HepG2 (cell line): Measurements from ENCODE around the gene GJC2. TPM values are rescaled to one million over a fixed set of nuclear protein-coding genes. Genes with fewer than 3 reads are reported as not detected.
A peak's percentile ranks its signal among the peaks of the same experiment; 100 is the strongest.

Source experiments
- CEBPG ChIP-seq: IDR thresholded peaks from 2 replicates; pipeline ENCODE4 v1.6.1; 2016
- ERF ChIP-seq: IDR thresholded peaks from 2 replicates; pipeline ENCODE4 v1.6.1; 2018; ENCODE audit warnings: missing biosample characterization, missing genetic modification reagents
- KAT2B ChIP-seq: fragments of 150-350 bp; IDR thresholded peaks from 2 replicates; pipeline ENCODE4 v1.6.1; 2014; ENCODE audit warnings: low read depth, low read length, borderline replicate concordance
- KDM5B ChIP-seq: sonication (generic); formaldehyde crosslinking; IDR thresholded peaks from 2 replicates; pipeline ENCODE4 v1.4.0; 2020; ENCODE audit warnings: missing genetic modification reagents, mild to moderate bottlenecking, borderline replicate concordance
- LCORL ChIP-seq, 2 experiments: fragments of 450-650 bp in 1 of 2; sonication (generic) in 1 of 2; formaldehyde crosslinking in 1 of 2; IDR thresholded peaks; 2 replicates each; pipeline versions ENCODE4 v1.5.0 to v1.6.1; 2017 to 2020; ENCODE audit warnings: antibody characterized with exemption in 1 of 2, missing genetic modification reagents in 1 of 2
- MAFG ChIP-seq: sonication (generic); formaldehyde crosslinking; IDR thresholded peaks from 2 replicates; pipeline ENCODE4 v1.5.1; 2020; ENCODE audit warnings: mild to moderate bottlenecking, missing genetic modification reagents
- MEIS2 ChIP-seq: sonication (generic); formaldehyde crosslinking; IDR thresholded peaks from 2 replicates; pipeline ENCODE4 v1.9.0; 2021; ENCODE audit warnings: mild to moderate bottlenecking, missing genetic modification reagents
- NFE2L1 ChIP-seq: sonication (generic); formaldehyde crosslinking; IDR thresholded peaks from 2 replicates; pipeline ENCODE4 v1.4.0; 2020; ENCODE audit warnings: missing genetic modification reagents, mild to moderate bottlenecking, borderline replicate concordance
- NR2F1 ChIP-seq, 2 experiments: fragments of 450-650 bp in 1 of 2; formaldehyde crosslinking in 1 of 2; IDR thresholded peaks; 2 replicates each; pipeline versions ENCODE4 v1.5.0 to v1.6.1; 2016 to 2020; ENCODE audit warnings: mild to moderate bottlenecking in 1 of 2, missing compliant biosample characterization in 1 of 2, missing genetic modification reagents in 1 of 2, moderate library complexity in 1 of 2
- RBFOX2 ChIP-seq: fragments of 200-400 bp; formaldehyde crosslinking; IDR thresholded peaks from 2 replicates; pipeline ENCODE4 v1.6.1; 2017; ENCODE audit warnings: low read depth, mild to moderate bottlenecking, low read length
- SSRP1 ChIP-seq: IDR thresholded peaks from 2 replicates; pipeline ENCODE4 v1.6.1; 2016; ENCODE audit warnings: control low read depth
- THAP11 ChIP-seq: IDR thresholded peaks from 2 replicates; pipeline ENCODE4 v1.6.1; 2016; ENCODE audit warnings: missing biosample characterization, missing genetic modification reagents
- ZNF33B ChIP-seq: sonication (generic); formaldehyde crosslinking; IDR thresholded peaks from 2 replicates; pipeline ENCODE4 v1.5.1; 2020; ENCODE audit warnings: mild to moderate bottlenecking, missing genetic modification reagents
- ZNF430 ChIP-seq: sonication (generic); formaldehyde crosslinking; IDR thresholded peaks from 2 replicates; pipeline ENCODE4 v1.9.0; 2021; ENCODE audit warnings: mild to moderate bottlenecking, missing genetic modification reagents
- ZNF441 ChIP-seq: sonication (generic); formaldehyde crosslinking; IDR thresholded peaks from 2 replicates; pipeline ENCODE4 v1.7.0; 2021; ENCODE audit warnings: missing genetic modification reagents, borderline replicate concordance
- ZNF468 ChIP-seq: sonication (generic); formaldehyde crosslinking; IDR thresholded peaks from 2 replicates; pipeline ENCODE4 v1.8.0; 2022; ENCODE audit warnings: mild to moderate bottlenecking, moderate library complexity, missing genetic modification reagents
- ZSCAN29 ChIP-seq: sonication (generic); formaldehyde crosslinking; conservative IDR thresholded peaks from 2 replicates; pipeline ENCODE4 v1.4.0; 2020; ENCODE audit warnings: mild to moderate bottlenecking, missing genetic modification reagents
- polyA plus RNA-seq, 8 experiments: library from polyadenylated mRNA; depleted of rRNA in 3 of 8; stranded (reverse) in 7 of 8; unstranded in 1 of 8; fragments of >200 nt; fragmentation: Illumina TruSeq in 4 of 8; extraction: Trizol in 4 of 8; gene quantifications; 2 replicates each; pipeline versions ENCODE4 v1.2.1 to v1.2.3, GENCODE V29; 2011 to 2016; ENCODE audit warnings: low read depth in 4 of 8, missing spikeins in 1 of 8, mixed read lengths in 1 of 8; ENCODE audit not compliant: insufficient read depth in 1 of 8
- total RNA-seq, 5 experiments: library from RNA; depleted of rRNA; stranded (reverse); fragments of >200 nt; fragmentation: Illumina TruSeq; extraction: Trizol; gene quantifications; 2 replicates each; pipeline ENCODE4 v1.2.3, GENCODE V29; 2016; ENCODE audit warnings: low read depth in 1 of 5
- TF ChIP-seq, protein P1 (sequence below): sonication (generic); formaldehyde crosslinking; IDR thresholded peaks from 2 replicates; pipeline ENCODE4 v1.5.1; 2020; ENCODE audit warnings: missing genetic modification reagents, mild to moderate bottlenecking, borderline replicate concordance
- TF ChIP-seq, protein P2 (sequence below): sonication (generic); formaldehyde crosslinking; IDR thresholded peaks from 2 replicates; pipeline ENCODE4 v1.5.1; 2020; ENCODE audit warnings: mild to moderate bottlenecking, missing genetic modification reagents, borderline replicate concordance
- TF ChIP-seq, protein P3 (sequence below): sonication (generic); formaldehyde crosslinking; IDR thresholded peaks from 2 replicates; pipeline ENCODE4 v1.9.0; 2022; ENCODE audit warnings: missing genetic modification reagents, mild to moderate bottlenecking, borderline replicate concordance

GJC2 gene
- total and polyA plus RNA-seq, 2 of the 13 experiments (the other 11 are each of a cell fraction or from before 2014, with no cell fraction given), result 1.6 to 3.8 TPM

GRCh38 chr1:228102791-228103620 is 46.7 kb upstream of the GJC2 start, which contains the start of gene C1orf35 (continued):
- TF ChIP-seq ZNF33B (peak; percentile 56; the same call in 1 of the 2 replicates), ZNF468 (CRISPR knock-in tag) (peak; percentile 25; the same call in 1 of the 2 replicates), ZNF441 (CRISPR knock-in tag) (0 out of 2 replicates have a peak, but pooled peaks have one; percentile 6), NR2F1 (CRISPR knock-in tag; IDR thresholded peaks at IDR 0.05) (no peak), KDM5B (CRISPR knock-in tag) (peak; percentile 54; the same call in 1 of the 2 replicates), SSRP1 (CRISPR knock-in tag) (no peak; the same call in 1 of the 2 replicates), ZNF430 (CRISPR knock-in tag) (peak; percentile 67; the same call in 1 of the 2 replicates), THAP11 (CRISPR knock-in tag) (peak; percentile 94), LCORL (IDR thresholded peaks at IDR 0.05) (no peak), LCORL (CRISPR knock-in tag; IDR thresholded peaks at IDR 0.05) (peak; percentile 90; the same call in 1 of the 2 replicates), NFE2L1 (CRISPR knock-in tag) (no peak), CEBPG (CRISPR knock-in tag) (peak; percentile 60), KAT2B (no peak), RBFOX2 (peak; percentile 82), ERF (CRISPR knock-in tag) (peak; percentile 86), MAFG (CRISPR knock-in tag) (no peak), ZSCAN29 (CRISPR knock-in tag) (0 out of 2 replicates have a peak, but pooled peaks have one; percentile 70), MEIS2 (0 out of 2 replicates have a peak, but pooled peaks have one; percentile 61)
- TF ChIP-seq, protein P1, sequence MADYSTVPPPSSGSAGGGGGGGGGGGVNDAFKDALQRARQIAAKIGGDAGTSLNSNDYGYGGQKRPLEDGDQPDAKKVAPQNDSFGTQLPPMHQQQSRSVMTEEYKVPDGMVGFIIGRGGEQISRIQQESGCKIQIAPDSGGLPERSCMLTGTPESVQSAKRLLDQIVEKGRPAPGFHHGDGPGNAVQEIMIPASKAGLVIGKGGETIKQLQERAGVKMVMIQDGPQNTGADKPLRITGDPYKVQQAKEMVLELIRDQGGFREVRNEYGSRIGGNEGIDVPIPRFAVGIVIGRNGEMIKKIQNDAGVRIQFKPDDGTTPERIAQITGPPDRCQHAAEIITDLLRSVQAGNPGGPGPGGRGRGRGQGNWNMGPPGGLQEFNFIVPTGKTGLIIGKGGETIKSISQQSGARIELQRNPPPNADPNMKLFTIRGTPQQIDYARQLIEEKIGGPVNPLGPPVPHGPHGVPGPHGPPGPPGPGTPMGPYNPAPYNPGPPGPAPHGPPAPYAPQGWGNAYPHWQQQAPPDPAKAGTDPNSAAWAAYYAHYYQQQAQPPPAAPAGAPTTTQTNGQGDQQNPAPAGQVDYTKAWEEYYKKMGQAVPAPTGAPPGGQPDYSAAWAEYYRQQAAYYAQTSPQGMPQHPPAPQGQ (CRISPR knock-in tag), result no peak
- TF ChIP-seq, protein P2, sequence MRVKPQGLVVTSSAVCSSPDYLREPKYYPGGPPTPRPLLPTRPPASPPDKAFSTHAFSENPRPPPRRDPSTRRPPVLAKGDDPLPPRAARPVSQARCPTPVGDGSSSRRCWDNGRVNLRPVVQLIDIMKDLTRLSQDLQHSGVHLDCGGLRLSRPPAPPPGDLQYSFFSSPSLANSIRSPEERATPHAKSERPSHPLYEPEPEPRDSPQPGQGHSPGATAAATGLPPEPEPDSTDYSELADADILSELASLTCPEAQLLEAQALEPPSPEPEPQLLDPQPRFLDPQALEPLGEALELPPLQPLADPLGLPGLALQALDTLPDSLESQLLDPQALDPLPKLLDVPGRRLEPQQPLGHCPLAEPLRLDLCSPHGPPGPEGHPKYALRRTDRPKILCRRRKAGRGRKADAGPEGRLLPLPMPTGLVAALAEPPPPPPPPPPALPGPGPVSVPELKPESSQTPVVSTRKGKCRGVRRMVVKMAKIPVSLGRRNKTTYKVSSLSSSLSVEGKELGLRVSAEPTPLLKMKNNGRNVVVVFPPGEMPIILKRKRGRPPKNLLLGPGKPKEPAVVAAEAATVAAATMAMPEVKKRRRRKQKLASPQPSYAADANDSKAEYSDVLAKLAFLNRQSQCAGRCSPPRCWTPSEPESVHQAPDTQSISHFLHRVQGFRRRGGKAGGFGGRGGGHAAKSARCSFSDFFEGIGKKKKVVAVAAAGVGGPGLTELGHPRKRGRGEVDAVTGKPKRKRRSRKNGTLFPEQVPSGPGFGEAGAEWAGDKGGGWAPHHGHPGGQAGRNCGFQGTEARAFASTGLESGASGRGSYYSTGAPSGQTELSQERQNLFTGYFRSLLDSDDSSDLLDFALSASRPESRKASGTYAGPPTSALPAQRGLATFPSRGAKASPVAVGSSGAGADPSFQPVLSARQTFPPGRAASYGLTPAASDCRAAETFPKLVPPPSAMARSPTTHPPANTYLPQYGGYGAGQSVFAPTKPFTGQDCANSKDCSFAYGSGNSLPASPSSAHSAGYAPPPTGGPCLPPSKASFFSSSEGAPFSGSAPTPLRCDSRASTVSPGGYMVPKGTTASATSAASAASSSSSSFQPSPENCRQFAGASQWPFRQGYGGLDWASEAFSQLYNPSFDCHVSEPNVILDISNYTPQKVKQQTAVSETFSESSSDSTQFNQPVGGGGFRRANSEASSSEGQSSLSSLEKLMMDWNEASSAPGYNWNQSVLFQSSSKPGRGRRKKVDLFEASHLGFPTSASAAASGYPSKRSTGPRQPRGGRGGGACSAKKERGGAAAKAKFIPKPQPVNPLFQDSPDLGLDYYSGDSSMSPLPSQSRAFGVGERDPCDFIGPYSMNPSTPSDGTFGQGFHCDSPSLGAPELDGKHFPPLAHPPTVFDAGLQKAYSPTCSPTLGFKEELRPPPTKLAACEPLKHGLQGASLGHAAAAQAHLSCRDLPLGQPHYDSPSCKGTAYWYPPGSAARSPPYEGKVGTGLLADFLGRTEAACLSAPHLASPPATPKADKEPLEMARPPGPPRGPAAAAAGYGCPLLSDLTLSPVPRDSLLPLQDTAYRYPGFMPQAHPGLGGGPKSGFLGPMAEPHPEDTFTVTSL (CRISPR knock-in tag), result no peak
- TF ChIP-seq, protein P3, sequence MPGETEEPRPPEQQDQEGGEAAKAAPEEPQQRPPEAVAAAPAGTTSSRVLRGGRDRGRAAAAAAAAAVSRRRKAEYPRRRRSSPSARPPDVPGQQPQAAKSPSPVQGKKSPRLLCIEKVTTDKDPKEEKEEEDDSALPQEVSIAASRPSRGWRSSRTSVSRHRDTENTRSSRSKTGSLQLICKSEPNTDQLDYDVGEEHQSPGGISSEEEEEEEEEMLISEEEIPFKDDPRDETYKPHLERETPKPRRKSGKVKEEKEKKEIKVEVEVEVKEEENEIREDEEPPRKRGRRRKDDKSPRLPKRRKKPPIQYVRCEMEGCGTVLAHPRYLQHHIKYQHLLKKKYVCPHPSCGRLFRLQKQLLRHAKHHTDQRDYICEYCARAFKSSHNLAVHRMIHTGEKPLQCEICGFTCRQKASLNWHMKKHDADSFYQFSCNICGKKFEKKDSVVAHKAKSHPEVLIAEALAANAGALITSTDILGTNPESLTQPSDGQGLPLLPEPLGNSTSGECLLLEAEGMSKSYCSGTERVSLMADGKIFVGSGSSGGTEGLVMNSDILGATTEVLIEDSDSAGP (CRISPR knock-in tag), result peak; percentile 91
